ENCODE results near the gene ASCC1.
"Not testable (repeated sequence)": the region's sequence is repeated elsewhere in the genome, so short reads cannot be mapped to it uniquely, and the experiment has no call there.

Gene ASCC1

GRCh38 chr10:72219235-72219814 lies 3.2 kb upstream of the ASCC1 start:
- DNase-seq, result no peak

- peak; percentile 14 for DNase-seq
These were observed 2.6 kb upstream of the ASCC1 start for GRCh38 chr10:72218726-72219125.

- DNase-seq, result no peak
These were observed 2.2 kb upstream of the ASCC1 start for GRCh38 chr10:72218325-72218724.

GRCh38 chr10:72211832-72212231 lies 4.2 kb downstream of the ASCC1 start:
- not testable (repeated sequence) for DNase-seq

DNA sequence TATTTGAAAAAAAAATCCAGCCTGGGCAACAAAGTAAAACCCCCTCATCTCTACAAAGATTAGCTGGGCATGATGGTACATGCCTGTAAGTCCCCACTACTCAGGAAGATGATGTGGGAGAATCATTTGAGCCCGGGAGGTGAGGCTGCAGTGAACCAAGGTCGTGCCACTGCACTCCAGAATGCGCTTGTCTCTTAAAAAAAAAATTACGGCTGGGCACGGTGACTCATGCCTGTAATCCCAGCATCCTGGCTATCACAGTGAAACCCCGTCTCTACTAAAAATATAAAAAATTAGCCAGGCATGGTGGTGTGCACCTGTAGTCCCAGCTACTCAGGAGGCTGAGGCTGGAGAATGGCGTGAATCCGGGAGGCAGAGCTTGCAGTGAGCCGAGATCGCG lies 4.7 kb downstream of the ASCC1 start:
- not testable (repeated sequence) for DNase-seq

- DNase-seq, result peak; percentile 7
These were observed 7.5 kb downstream of the ASCC1 start for GRCh38 chr10:72208526-72208925.

DNA sequence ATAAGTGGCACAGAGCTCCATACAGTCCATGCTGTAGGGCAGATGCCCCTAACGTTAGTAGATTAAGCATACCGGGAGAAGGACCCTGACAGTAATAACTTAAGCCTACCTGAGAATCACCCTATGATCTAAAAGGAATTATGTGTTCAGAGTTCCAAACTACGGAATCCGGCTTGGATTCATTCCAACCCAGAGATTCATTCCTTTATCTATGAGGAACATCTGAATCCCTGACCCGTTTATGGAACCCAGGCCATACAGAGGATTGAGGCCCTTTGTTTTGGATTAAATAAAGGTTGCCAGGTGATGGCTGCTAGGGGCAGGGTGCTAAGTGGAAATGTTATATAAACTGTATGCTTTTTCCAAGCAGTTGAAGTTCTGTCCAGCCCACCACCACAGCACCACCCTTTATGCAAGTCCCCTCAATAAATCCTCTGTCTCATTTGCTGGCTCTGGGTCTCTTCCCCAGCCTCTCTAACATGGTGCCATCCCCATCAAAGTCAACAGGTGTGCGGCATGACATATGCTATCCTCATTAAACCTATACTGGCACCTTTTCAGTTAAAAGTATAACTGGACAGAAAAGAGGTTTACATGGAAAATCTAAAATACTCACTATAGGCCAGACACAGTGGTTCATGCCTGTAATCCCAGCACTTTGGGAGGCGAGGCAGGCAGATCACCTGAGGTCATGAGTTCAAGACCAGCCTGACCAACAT lies 9.4 kb downstream of the ASCC1 start:
- DNase-seq, result no peak

- DNase-seq, result no peak
These were observed 11.4 kb downstream of the ASCC1 start for GRCh38 chr10:72204724-72205123.

DNA sequence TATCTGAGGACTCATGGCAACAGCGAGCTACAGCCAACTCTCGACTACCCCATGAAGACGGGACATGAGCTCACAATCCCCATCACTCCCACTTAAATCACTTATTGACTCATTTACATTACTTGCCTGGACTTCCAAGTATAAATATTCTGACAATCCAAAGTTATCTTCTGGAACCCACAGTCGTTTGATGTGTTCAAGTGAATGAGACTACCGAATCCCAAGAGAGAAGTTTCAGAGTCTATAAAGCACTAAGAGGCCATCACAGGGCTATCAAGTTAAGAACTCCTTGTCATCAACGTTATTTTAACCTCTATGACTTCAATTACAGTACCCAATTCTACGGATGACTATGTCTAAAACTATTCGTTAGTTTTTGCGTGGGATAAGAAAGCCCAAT lies 11.8 kb downstream of the ASCC1 start:
- no peak for DNase-seq

- DNase-seq, result no peak
These were observed 14.8 kb downstream of the ASCC1 start for GRCh38 chr10:72201293-72201692.

GRCh38 chr10:72200883-72201282 lies 15.2 kb downstream of the ASCC1 start:
- no peak for DNase-seq

- no peak for DNase-seq
These were observed 21.1 kb downstream of the ASCC1 start for GRCh38 chr10:72194949-72195348.

DNA sequence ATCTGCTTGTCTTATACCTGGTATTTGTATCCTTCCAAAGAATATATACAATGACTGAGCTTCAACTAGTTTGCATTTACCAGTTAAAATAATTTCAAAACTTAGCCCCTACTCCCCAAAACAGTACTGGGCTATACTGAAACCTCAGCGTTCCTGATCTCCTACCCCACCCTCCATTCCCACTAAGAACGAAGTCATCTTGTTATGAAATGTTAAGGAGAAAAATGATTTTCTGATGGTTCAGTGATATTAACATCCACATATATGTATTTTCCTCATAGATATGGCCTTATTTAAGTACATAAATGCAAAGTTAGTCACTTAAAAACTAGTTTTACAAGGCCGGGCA lies 29.1 kb downstream of the ASCC1 start:
- no peak for DNase-seq

GRCh38 chr10:72186258-72186981 lies 29.7 kb downstream of the ASCC1 start:
- DNase-seq, result no peak

- DNase-seq, result no peak
These were observed 31.9 kb downstream of the ASCC1 start for GRCh38 chr10:72184156-72184555.

DNA sequence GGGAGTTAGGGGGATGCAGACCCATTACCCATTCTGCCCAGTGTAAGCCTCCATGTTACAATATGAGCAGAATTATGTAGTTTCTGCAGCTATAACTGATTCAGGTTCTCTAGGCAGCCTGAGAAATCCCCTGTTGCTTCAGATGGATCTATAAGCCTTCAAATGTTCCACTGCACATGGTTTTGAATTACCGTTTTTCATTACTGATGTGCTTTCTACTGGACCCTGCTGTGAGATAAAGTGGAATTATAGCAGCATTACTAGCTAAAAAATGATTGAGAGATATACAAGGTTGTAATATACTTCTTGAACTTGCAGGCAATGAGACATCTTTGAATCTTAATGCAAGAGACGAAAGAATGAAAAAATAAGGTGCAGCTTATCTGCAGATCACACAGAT lies 38.6 kb downstream of the ASCC1 start:
- DNase-seq, result no peak

DNA sequence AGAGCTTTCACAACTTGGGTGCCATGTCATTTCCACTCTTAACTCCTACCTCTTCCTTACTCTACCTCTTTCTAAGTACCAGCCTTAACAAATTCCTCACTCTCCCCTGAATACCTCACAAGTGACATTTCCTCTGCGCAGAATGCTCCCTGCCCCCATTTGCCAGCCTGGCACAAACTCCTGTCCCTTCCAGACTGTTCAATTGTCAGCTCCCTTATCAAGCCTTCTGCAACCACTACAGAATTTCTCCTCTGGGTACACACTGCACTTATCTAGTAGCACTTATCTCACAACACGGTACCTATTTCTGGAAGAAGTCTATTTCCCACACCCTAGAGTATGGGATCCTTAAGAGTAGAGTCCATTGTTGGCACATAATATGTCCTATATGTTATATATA lies 39.4 kb downstream of the ASCC1 start:
- DNase-seq, result no peak

GRCh38 chr10:72175149-72175548 lies 40.9 kb downstream of the ASCC1 start:
- no peak for DNase-seq

DNA sequence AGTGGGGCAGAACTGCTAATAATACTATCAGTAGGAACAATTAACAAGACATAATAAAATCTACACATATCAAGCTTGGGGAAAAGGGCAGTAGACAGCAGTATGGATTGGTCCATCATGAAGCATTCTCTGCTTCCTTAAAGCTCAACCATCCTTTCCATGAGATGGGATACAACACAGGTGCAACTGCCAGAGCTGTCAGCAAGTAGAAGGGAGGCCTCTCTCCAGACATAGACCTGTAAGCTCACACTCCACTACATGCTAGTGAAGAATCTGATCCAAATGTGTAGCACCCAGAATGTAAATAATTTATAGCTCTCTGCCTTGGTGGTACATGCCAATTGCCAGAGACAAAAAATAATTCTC lies 41.8 kb downstream of the ASCC1 start:
- DNase-seq, result no peak

DNA sequence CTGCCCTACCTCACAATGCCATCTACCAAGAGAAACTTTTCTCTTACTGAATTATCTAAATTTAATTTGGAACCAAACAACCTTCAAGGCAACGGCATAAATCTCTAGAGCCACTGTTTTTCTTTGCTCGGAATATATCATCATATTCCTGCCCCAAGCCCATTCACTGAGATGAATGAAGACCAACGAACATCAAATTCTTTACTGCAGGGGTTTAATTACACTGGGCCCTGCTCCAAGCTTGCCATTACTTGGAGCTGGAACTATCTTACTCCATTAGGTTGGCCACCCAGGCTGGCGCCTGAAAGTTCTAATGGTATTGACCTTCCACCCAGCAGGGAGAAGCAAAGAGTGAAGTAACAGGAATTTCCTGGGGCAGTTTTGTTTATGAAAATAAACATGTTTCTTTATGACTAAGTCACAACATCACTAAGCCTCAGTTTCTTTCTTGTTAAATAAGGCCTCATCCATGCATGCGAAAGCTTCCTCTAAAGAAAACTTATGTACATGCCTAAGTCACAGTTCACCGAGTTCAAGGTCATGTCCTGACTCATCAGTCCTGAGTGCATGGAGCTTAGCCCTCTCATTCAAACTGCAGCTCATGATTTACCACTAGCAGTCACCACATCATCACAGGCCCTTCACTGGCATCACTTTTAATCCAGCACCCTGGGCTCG lies 42.3 kb downstream of the ASCC1 start:
- no peak for DNase-seq

- no peak for DNase-seq
These were observed 42.8 kb downstream of the ASCC1 start for GRCh38 chr10:72173262-72173618.

DNA sequence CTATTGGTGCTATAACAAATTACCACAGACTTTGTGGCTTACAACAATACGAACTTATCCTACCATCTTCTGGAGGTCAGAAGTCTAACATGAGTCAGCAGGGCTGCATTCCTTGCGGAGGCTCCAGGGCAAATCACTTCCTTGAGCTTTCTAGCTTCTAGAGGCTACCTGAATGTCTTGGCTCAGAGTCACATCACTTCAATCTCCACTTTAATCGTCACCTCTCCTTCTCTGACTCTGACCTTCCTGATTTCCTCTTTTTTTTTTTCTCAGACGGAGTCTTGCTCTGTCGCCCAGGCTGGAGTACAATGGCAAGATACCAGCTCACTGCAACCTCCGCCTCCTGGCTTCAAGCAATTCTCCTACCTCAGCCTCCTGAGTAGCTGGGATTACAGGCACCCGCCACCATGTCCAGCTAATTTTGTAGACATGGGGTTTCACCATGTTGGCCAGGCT lies 44.9 kb downstream of the ASCC1 start:
- DNase-seq, result no peak

GRCh38 chr10:72170733-72171132 lies 45.3 kb downstream of the ASCC1 start:
- DNase-seq, result no peak

DNA sequence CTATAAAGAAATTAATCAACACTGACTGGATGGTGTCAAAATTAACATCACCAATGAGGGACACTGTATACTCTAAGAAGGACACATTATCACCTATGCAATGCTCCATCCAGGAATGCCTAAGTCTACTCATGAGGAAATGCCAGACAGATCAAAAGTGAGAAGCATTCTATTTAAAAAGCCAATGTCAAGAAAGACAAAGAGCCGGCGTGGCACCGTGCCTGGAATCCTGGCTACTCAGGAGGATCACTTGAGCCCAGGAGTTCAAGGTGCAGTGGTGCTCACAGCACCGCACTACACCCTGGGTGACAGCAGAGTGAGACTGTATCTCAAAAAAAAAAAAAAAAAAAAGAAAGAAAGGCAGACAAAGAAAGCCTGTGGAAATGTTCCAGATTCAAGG lies 45.8 kb downstream of the ASCC1 start:
- no peak for DNase-seq

All from CD4-positive, alpha-beta T cell treated with Interleukin-6 for 4 hours (primary cell).